Fibroblast of lung (primary cell): ENCODE measurements around the gene TBC1D5. TPM values are rescaled to one million over a fixed set of nuclear protein-coding genes. Genes with fewer than 3 reads are reported as not detected.

Experiments
- DNase-seq, 2 donors: peaks; one replicate each; pipeline versions ENCODE4 v3.0.0 to v3.0.0-alpha.2; 2010; ENCODE audit warnings: low read depth in 2 of 2
- H2AFZ ChIP-seq: 2 replicates; pipeline ENCODE4 v1.5.1; 2012; ENCODE audit warnings: low read length, control low read depth, inconsistent platforms
- H3K27ac ChIP-seq: 2 replicates; pipeline ENCODE4 v1.5.1; 2011; ENCODE audit warnings: low read length, control low read depth; ENCODE audit not compliant: insufficient read depth
- H3K27me3 ChIP-seq: 2 replicates; pipeline ENCODE4 v1.5.1; 2011; ENCODE audit warnings: mild to moderate bottlenecking, low read length; ENCODE audit not compliant: control insufficient read depth, insufficient read depth
- H3K36me3 ChIP-seq: 2 replicates; pipeline ENCODE4 v1.5.1; 2011; ENCODE audit warnings: low read length; ENCODE audit not compliant: control insufficient read depth, insufficient read depth
- H3K4me1 ChIP-seq: 2 replicates; pipeline ENCODE4 v1.5.1; 2011; ENCODE audit warnings: low read length; ENCODE audit not compliant: control insufficient read depth, insufficient read depth; ENCODE audit errors: extremely low read depth
- H3K4me2 ChIP-seq: 2 replicates; pipeline ENCODE4 v1.5.1; 2011; ENCODE audit warnings: low read length, control low read depth; ENCODE audit not compliant: insufficient read depth; ENCODE audit errors: extremely low read depth
- H3K4me3 ChIP-seq, 4 experiments: fragments of 200-600 bp in 1 of 4; sonication (generic) in 1 of 4; replicated peaks in 1 of 4; 2 replicates each; pipeline ENCODE4 v1.5.1; 2011 to 2016; ENCODE audit warnings: low read length in 4 of 4, low read depth in 3 of 4, mild to moderate bottlenecking in 3 of 4, control low read depth in 2 of 4, inconsistent platforms in 1 of 4, mixed read lengths in 1 of 4; ENCODE audit not compliant: insufficient read depth in 1 of 4; ENCODE audit errors: control extremely low read depth in 1 of 4
- H3K79me2 ChIP-seq: 2 replicates; pipeline ENCODE4 v1.5.1; 2012; ENCODE audit warnings: mild to moderate bottlenecking, low read length, inconsistent platforms; ENCODE audit not compliant: control insufficient read depth, insufficient read depth
- H3K9ac ChIP-seq: 2 replicates; pipeline ENCODE4 v1.5.1; 2011; ENCODE audit warnings: mild to moderate bottlenecking, low read length, control low read depth; ENCODE audit not compliant: insufficient read depth
- H3K9me3 ChIP-seq: 2 replicates; pipeline ENCODE4 v1.5.1; 2012; ENCODE audit warnings: low read depth, low read length; ENCODE audit not compliant: control insufficient read depth, insufficient read depth
- H4K20me1 ChIP-seq: 2 replicates; pipeline ENCODE4 v1.5.1; 2011; ENCODE audit warnings: low read length; ENCODE audit not compliant: control insufficient read depth, insufficient read depth; ENCODE audit errors: extremely low read depth
- EZH2 ChIP-seq: IDR thresholded peaks from 2 replicates; pipeline ENCODE4 v1.5.1; 2012; ENCODE audit warnings: low read length, control low read depth, mild to moderate bottlenecking; ENCODE audit errors: missing control alignments
- polyA plus RNA-seq, 2 donors: library from polyadenylated mRNA; depleted of rRNA in 1 of 2; stranded (reverse) in 1 of 2; unstranded in 1 of 2; fragments of >200 nt; gene quantifications; 2 replicates each; pipeline ENCODE4 v1.2.1, GENCODE V29; 2011 to 2012; ENCODE audit warnings: missing spikeins in 1 of 2
- total RNA-seq: library from RNA; depleted of rRNA; stranded (reverse); fragments of >200 nt; gene quantifications from 2 replicates; pipeline ENCODE4 v1.2.1, GENCODE V29; 2014
- TF ChIP-seq, protein P1 (sequence below), 2 donors: IDR thresholded peaks in 1 of 2; conservative IDR thresholded peaks in 1 of 2; 1 replicate in 1 of 2; 2 replicates in 1 of 2; pipeline ENCODE4 v1.5.1; 2011 to 2012; ENCODE audit warnings: low read length in 2 of 2, control low read depth in 1 of 2, inconsistent platforms in 1 of 2, low read depth in 1 of 2, mild to moderate bottlenecking in 1 of 2

The TBC1D5 gene
- total and polyA plus RNA-seq, 2 donors (not counting 1 experiment from before 2014, with no cell fraction given), result 43.6 to 129 TPM

DNA sequence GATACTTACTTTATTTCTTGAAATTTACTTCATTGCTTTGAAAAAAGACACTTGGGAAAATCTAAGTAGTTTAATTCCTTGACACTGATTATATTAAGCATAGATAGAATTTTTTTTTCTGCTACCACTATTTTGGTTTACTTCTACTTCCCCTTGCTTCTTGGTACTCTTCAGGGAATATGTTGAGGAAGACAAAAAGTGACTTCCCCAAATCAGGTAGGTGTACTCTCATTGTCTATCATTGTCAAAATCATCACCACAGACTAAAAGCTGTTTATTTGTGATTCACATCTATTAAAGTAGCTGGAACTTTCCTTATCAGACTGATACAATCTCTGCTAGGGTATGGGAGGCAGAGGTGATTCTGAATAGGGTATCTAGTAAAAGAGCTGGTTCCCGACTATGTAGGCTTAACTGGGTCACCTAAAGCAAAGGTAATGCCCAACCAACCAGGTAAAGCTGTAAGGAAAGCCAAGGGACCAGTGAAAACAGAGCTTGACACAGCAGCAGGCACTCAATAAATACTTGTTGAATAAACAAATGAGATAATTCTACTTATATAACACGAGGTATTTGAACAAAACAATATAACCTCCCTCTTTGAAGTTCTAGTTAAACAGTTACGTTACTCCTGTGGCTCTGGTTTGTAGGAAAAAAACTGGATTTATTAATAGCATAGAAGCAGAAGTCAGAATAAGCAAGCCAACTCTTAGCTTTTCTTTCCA lies 510.7 kb downstream of the TBC1D5 start:
- H3K36me3 ChIP-seq, result no peaks in the 10 kb centered on the region
- H3K4me2 ChIP-seq, result no peak overlapping the region
- TF ChIP-seq EZH2, result no peak
- TF ChIP-seq, protein P1, sequence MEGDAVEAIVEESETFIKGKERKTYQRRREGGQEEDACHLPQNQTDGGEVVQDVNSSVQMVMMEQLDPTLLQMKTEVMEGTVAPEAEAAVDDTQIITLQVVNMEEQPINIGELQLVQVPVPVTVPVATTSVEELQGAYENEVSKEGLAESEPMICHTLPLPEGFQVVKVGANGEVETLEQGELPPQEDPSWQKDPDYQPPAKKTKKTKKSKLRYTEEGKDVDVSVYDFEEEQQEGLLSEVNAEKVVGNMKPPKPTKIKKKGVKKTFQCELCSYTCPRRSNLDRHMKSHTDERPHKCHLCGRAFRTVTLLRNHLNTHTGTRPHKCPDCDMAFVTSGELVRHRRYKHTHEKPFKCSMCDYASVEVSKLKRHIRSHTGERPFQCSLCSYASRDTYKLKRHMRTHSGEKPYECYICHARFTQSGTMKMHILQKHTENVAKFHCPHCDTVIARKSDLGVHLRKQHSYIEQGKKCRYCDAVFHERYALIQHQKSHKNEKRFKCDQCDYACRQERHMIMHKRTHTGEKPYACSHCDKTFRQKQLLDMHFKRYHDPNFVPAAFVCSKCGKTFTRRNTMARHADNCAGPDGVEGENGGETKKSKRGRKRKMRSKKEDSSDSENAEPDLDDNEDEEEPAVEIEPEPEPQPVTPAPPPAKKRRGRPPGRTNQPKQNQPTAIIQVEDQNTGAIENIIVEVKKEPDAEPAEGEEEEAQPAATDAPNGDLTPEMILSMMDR (conservative IDR thresholded peaks at IDR 0.05 in 1 of 2, IDR thresholded peaks at IDR 0.05 in 1 of 2; ENCODE audit: low read depth in 1 of 2, low read length in 2 of 2), result no peak
- H2AFZ ChIP-seq, result no peak overlapping the region
- no peak overlapping the region for H3K27ac ChIP-seq
- no peak overlapping the region for H3K9ac ChIP-seq
- no peaks in the 10 kb centered on the region for H3K27me3 ChIP-seq
- H3K79me2 ChIP-seq, result no peaks in the 10 kb centered on the region
- H4K20me1 ChIP-seq, result no peaks in the 10 kb centered on the region
- DNase-seq, result no peak
- H3K4me3 ChIP-seq, result no peak overlapping the region
- no peaks in the 10 kb centered on the region for H3K9me3 ChIP-seq
- H3K4me1 ChIP-seq, result no peaks in the 10 kb centered on the region

DNA sequence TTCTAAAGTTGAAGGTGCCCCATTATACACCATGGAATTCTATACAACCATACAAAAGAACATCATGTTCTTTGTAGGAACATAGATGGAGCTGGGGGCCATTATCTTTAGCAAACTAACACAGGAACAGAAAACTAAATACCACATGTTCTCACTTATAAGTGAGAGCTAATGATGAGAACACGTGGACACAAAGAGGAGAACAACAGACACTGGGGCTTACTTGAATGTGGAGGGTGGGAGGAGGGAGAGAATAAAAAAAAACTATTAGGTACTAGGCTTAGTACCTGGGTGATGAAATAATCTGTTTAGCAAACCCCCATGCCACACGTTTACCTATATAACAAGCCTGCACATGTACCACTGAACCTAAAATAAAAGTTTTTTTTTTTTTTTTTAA lies 515.0 kb downstream of the TBC1D5 start:
- Histone ChIP-seq H3K36me3 (no peaks in the 10 kb centered on the region), H3K27ac (no peak overlapping the region), H4K20me1 (no peaks in the 10 kb centered on the region), H3K27me3 (no peaks in the 10 kb centered on the region), H3K9ac (no peak overlapping the region), H3K4me2 (no peak overlapping the region), H3K4me3 (no peak overlapping the region), H3K79me2 (no peaks in the 10 kb centered on the region), H3K9me3 (no peaks in the 10 kb centered on the region), H2AFZ (no peak overlapping the region), H3K4me1 (no peaks in the 10 kb centered on the region)
- TF ChIP-seq EZH2, result no peak
- TF ChIP-seq, protein P1 (conservative IDR thresholded peaks at IDR 0.05 in 1 of 2, IDR thresholded peaks at IDR 0.05 in 1 of 2; ENCODE audit: low read depth in 1 of 2, low read length in 2 of 2), result no peak
- no peak for DNase-seq

DNA sequence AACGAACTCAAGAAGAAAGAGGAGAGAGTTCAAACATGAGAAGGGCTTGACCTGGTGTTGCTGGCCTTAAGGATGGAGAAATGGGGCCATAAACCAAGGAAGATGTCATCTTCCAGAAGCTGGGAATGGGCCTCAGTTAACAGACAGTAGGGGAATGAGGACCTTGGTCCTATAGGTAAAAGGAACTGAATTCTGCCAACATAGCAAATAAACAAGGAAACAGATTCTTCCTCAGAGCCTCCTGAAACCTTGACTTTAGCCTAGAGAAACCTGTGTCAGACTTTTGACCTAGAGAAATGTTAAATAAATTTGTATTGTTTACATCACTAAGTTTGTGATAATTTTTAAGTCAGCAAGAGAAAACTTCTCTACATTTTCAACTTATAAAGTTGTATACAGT lies 520.9 kb downstream of the TBC1D5 start:
- Histone ChIP-seq H3K4me3 (no peak overlapping the region), H3K79me2 (no peaks in the 10 kb centered on the region), H3K27ac (no peak overlapping the region), H3K4me2 (no peak overlapping the region), H3K27me3 (no peaks in the 10 kb centered on the region), H4K20me1 (no peaks in the 10 kb centered on the region), H3K9ac (no peak overlapping the region), H3K4me1 (no peaks in the 10 kb centered on the region), H2AFZ (no peak overlapping the region), H3K36me3 (no peaks in the 10 kb centered on the region), H3K9me3 (no peaks in the 10 kb centered on the region)
- DNase-seq, result no peak
- no peak for TF ChIP-seq EZH2
- TF ChIP-seq, protein P1 (conservative IDR thresholded peaks at IDR 0.05 in 1 of 2, IDR thresholded peaks at IDR 0.05 in 1 of 2; ENCODE audit: low read depth in 1 of 2, low read length in 2 of 2), result no peak
